ENCODE results near the gene KRT75.

- TF ChIP-seq CTCF (conservative IDR thresholded peaks at IDR 0.05; ENCODE audit: low read depth, low read length) (no peak), POLR2A (IDR thresholded peaks at IDR 0.05; ENCODE audit: low read depth, low read length) (no peak), MAFK (IDR thresholded peaks at IDR 0.05; ENCODE audit: low read depth, low read length) (no peak), CHD1 (IDR thresholded peaks at IDR 0.05; ENCODE audit: low read depth, low read length) (no peak)
These were observed 51.3 kb downstream of the KRT75 start for GRCh38 chr12:52382854-52383253.

All from IMR-90 (cell line).